Left renal cortex interstitium (tissue), 4 donors: ENCODE results near the gene UBE2A. TPM values are rescaled to one million over a fixed set of nuclear protein-coding genes. Genes with fewer than 3 reads are reported as not detected.

Source experiments
- DNase-seq, 4 donors: peaks; one replicate each; pipeline ENCODE4 v3.0.0-alpha.2; 2013; ENCODE audit warnings: low read depth in 4 of 4, low spot score in 2 of 4, missing footprints in 1 of 4
- polyA plus RNA-seq, 4 donors: library from polyadenylated mRNA; unstranded; fragments of 120-200 nt; gene quantifications; one replicate each; pipeline ENCODE4 v1.2.1, GENCODE V29; 2013; ENCODE audit not compliant: insufficient read length in 4 of 4

Gene UBE2A
- polyA plus RNA-seq = 10 to 100 TPM; 86.6 to 98.5 (median 89.3) TPM

- DNase-seq = peak in 3 of 4 donors; percentile 56 to 80 (median 72)
Observed at GRCh38 chrX:119574394-119575266, at the start of gene UBE2A. Gene UBE2A (plus strand): TSS chrX:119574563. CDS start chrX:119574712, 149 bp downstream.

GRCh38 chrX:119529345-119530276, 44.8 kb upstream of the UBE2A start:
- no peak for DNase-seq

- DNase-seq = no peak
Observed at GRCh38 chrX:119537487-119537886, 36.9 kb upstream of the UBE2A start.

GRCh38 chrX:119539872-119540271, 34.5 kb upstream of the UBE2A start:
- DNase-seq = no peak

- no peak for DNase-seq
Observed at GRCh38 chrX:119541188-119541587, 33.2 kb upstream of the UBE2A start.

- no peak for DNase-seq
Observed at GRCh38 chrX:119549327-119550016, 24.9 kb upstream of the UBE2A start.

- no peak for DNase-seq
Observed at GRCh38 chrX:119552508-119552907, 21.9 kb upstream of the UBE2A start.

GRCh38 chrX:119565107-119565663, 9.2 kb upstream of the UBE2A start, which contains the start of gene STEEP1:
Gene STEEP1 (minus strand): TSS chrX:119565409. CDS start chrX:119565355, 54 bp downstream.
- peak in 3 of 4 donors; percentile 71 to 88 (median 75) for DNase-seq

GRCh38 chrX:119570351-119570835, 4.0 kb upstream of the UBE2A start:
- no peak for DNase-seq

GRCh38 chrX:119573222-119573621, 1.1 kb upstream of the UBE2A start:
- DNase-seq = no peak

GRCh38 chrX:119573840-119574393, 446 bp upstream of the UBE2A start:
- no peak for DNase-seq

GRCh38 chrX:119579414-119579813, 5.1 kb downstream of the UBE2A start:
- DNase-seq = no peak

- no peak for DNase-seq
Observed at GRCh38 chrX:119583431-119584059, 9.2 kb downstream of the UBE2A start.

- DNase-seq = no peak
Observed at GRCh38 chrX:119589810-119590209, 15.4 kb downstream of the UBE2A start.

GRCh38 chrX:119602701-119603255, 28.4 kb downstream of the UBE2A start:
- DNase-seq = no peak

GRCh38 chrX:119604766-119605463, 30.6 kb downstream of the UBE2A start:
- no peak for DNase-seq

- DNase-seq = no peak
Observed at GRCh38 chrX:119605464-119606279, 31.3 kb downstream of the UBE2A start.
